Neural cell (in vitro differentiated cells): ENCODE measurements around the gene NDP. TPM values are rescaled to one million over a fixed set of nuclear protein-coding genes. Genes with fewer than 3 reads are reported as not detected.

Source experiments
- H2AFZ ChIP-seq: fragments of 200-600, 300-800 bp; sonication (generic), shearing (Covaris generic); 2 replicates; pipeline ENCODE4 v1.6.0; 2014; ENCODE audit warnings: low read depth, mild to moderate bottlenecking, antibody characterized with exemption, low read length, moderate library complexity
- H3F3A ChIP-seq: fragments of 200-600 bp; shearing (Covaris generic); 2 replicates; pipeline ENCODE4 v1.6.1; 2016; ENCODE audit warnings: mild to moderate bottlenecking, moderate library complexity, mixed read lengths, antibody characterized with exemption, low read length; ENCODE audit not compliant: insufficient read depth, poor library complexity, severe bottlenecking
- H3K27ac ChIP-seq: fragments of 200-600, 300-800 bp; sonication (generic), shearing (Covaris generic); 2 replicates; pipeline ENCODE4 v1.5.1; 2014; ENCODE audit warnings: mild to moderate bottlenecking, low read length, moderate library complexity
- H3K27me3 ChIP-seq: fragments of 300-800, 200-600 bp; sonication (generic), shearing (Covaris generic); 2 replicates; pipeline ENCODE4 v1.6.0; 2014; ENCODE audit warnings: mild to moderate bottlenecking, low read depth, low read length, moderate library complexity; ENCODE audit not compliant: insufficient read depth
- H3K36me3 ChIP-seq: fragments of 300-800, 200-600 bp; sonication (generic), shearing (Covaris generic); 2 replicates; pipeline ENCODE4 v1.5.1; 2014; ENCODE audit warnings: mild to moderate bottlenecking, antibody characterized with exemption, low read length, moderate library complexity; ENCODE audit not compliant: insufficient read depth
- H3K4me2 ChIP-seq: fragments of 300-800, 200-600 bp; sonication (generic), shearing (Covaris generic); 2 replicates; pipeline ENCODE4 v1.6.0; 2014; ENCODE audit warnings: mild to moderate bottlenecking, low read length
- H3K4me3 ChIP-seq: fragments of 300-800, 200-600 bp; sonication (generic), shearing (Covaris generic); 2 replicates; pipeline ENCODE4 v1.5.1; 2014; ENCODE audit warnings: mild to moderate bottlenecking, low read length, moderate library complexity
- H3K79me2 ChIP-seq: fragments of 200-600 bp; shearing (Covaris generic); replicated peaks from 2 replicates; pipeline ENCODE4 v1.6.0; 2014; ENCODE audit warnings: mild to moderate bottlenecking, low read length, moderate library complexity; ENCODE audit not compliant: insufficient read depth
- H3K9ac ChIP-seq: fragments of 300-800, 200-600 bp; sonication (generic), shearing (Covaris generic); 2 replicates; pipeline ENCODE4 v1.6.1; 2016; ENCODE audit warnings: mild to moderate bottlenecking, low read length, mixed read lengths
- H3K9me2 ChIP-seq: fragments of 200-600 bp; shearing (Covaris generic); 2 replicates; pipeline ENCODE4 v1.6.1; 2016; ENCODE audit warnings: mild to moderate bottlenecking, low read length, mixed read lengths; ENCODE audit not compliant: insufficient read depth
- H3K9me3 ChIP-seq: fragments of 200-600, 300-800 bp; sonication (generic), shearing (Covaris generic); 2 replicates; pipeline ENCODE4 v1.6.1; 2016; ENCODE audit warnings: mild to moderate bottlenecking, mixed run types, low read length, moderate library complexity, mixed read lengths
- H4K20me1 ChIP-seq: fragments of 200-600 bp; shearing (Covaris generic); 2 replicates; pipeline ENCODE4 v1.6.1; 2016; ENCODE audit warnings: mild to moderate bottlenecking, mixed run types; ENCODE audit not compliant: insufficient read depth
- EP300 ChIP-seq: fragments of 450-650 bp; conservative IDR thresholded peaks from 2 replicates; pipeline ENCODE4 v1.6.1; 2014; ENCODE audit warnings: antibody characterized with exemption, mild to moderate bottlenecking, moderate library complexity; ENCODE audit not compliant: poor library complexity, severe bottlenecking
- EZH2 ChIP-seq: fragments of 200-600, 300-800 bp; shearing (Covaris generic), sonication (generic); IDR thresholded peaks from 2 replicates; pipeline ENCODE4 v1.6.1; 2014; ENCODE audit warnings: antibody characterized with exemption, low read length, borderline replicate concordance, mild to moderate bottlenecking; ENCODE audit not compliant: insufficient read depth, poor library complexity, severe bottlenecking
- MXI1 ChIP-seq: fragments of 450-650 bp; conservative IDR thresholded peaks from 2 replicates; pipeline ENCODE4 v1.6.1; 2014; ENCODE audit warnings: antibody characterized with exemption, mild to moderate bottlenecking; ENCODE audit not compliant: poor library complexity, severe bottlenecking
- POLR2AphosphoS5 ChIP-seq: IDR thresholded peaks from 2 replicates; pipeline ENCODE4 v1.6.1; 2012
- RAD21 ChIP-seq: fragments of 450-650 bp; conservative IDR thresholded peaks from 2 replicates; pipeline ENCODE4 v1.6.1; 2014; ENCODE audit warnings: antibody characterized with exemption, mild to moderate bottlenecking, moderate library complexity
- SMC3 ChIP-seq: fragments of 450-650 bp; conservative IDR thresholded peaks from 2 replicates; pipeline ENCODE4 v1.6.1; 2014; ENCODE audit warnings: antibody characterized with exemption, mild to moderate bottlenecking, moderate library complexity; ENCODE audit not compliant: poor library complexity
- TAF1 ChIP-seq: IDR thresholded peaks from 2 replicates; pipeline ENCODE4 v1.6.1; 2012; ENCODE audit warnings: low read depth
- polyA plus RNA-seq: library from polyadenylated mRNA; depleted of rRNA; stranded (reverse); fragments of >200 nt; gene quantifications from 2 replicates; pipeline ENCODE4 v1.2.3, GENCODE V29; 2014
- TF ChIP-seq, protein P1 (sequence below): fragments of 450-650 bp; IDR thresholded peaks from 2 replicates; pipeline ENCODE4 v1.5.1; 2014; ENCODE audit warnings: antibody characterized with exemption, mild to moderate bottlenecking, moderate library complexity; ENCODE audit not compliant: poor library complexity, severe bottlenecking
- TF ChIP-seq, protein P2 (sequence below): IDR thresholded peaks from 2 replicates; pipeline ENCODE4 v1.6.1; 2012; ENCODE audit warnings: borderline replicate concordance

The NDP gene
- polyA plus RNA-seq, 1 donor from 2014 or later, result 34.1 TPM

DNA sequence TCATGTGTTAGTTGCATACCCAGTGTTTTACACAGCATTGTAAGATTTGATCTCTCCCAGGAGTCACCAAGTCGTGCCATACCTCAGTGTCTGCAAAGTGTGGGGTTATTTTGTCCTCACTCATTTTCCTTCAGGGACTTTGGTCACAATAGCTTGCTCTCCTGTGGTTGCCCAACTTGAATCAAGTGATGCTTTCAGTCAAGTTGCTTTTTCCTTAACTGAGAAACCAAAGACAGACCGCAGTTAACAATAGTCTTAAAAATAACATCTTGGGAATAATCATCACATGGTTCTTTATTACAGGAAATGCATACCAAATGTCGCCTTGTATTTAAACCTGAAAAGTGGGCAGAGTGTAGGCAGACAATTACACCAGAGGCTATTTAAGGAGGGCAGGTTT, 44.5 kb upstream of the NDP start:
- Histone ChIP-seq H3K27me3 (no peaks in the 10 kb centered on the region), H3K4me2 (no peak overlapping the region)
- TF ChIP-seq MXI1 (no peak), POLR2AphosphoS5 (no peak), EZH2 (no peak), SMC3 (no peak), TAF1 (no peak), RAD21 (no peak), EP300 (no peak)
- TF ChIP-seq, protein P1, sequence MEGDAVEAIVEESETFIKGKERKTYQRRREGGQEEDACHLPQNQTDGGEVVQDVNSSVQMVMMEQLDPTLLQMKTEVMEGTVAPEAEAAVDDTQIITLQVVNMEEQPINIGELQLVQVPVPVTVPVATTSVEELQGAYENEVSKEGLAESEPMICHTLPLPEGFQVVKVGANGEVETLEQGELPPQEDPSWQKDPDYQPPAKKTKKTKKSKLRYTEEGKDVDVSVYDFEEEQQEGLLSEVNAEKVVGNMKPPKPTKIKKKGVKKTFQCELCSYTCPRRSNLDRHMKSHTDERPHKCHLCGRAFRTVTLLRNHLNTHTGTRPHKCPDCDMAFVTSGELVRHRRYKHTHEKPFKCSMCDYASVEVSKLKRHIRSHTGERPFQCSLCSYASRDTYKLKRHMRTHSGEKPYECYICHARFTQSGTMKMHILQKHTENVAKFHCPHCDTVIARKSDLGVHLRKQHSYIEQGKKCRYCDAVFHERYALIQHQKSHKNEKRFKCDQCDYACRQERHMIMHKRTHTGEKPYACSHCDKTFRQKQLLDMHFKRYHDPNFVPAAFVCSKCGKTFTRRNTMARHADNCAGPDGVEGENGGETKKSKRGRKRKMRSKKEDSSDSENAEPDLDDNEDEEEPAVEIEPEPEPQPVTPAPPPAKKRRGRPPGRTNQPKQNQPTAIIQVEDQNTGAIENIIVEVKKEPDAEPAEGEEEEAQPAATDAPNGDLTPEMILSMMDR, result no peak
- TF ChIP-seq, protein P2, sequence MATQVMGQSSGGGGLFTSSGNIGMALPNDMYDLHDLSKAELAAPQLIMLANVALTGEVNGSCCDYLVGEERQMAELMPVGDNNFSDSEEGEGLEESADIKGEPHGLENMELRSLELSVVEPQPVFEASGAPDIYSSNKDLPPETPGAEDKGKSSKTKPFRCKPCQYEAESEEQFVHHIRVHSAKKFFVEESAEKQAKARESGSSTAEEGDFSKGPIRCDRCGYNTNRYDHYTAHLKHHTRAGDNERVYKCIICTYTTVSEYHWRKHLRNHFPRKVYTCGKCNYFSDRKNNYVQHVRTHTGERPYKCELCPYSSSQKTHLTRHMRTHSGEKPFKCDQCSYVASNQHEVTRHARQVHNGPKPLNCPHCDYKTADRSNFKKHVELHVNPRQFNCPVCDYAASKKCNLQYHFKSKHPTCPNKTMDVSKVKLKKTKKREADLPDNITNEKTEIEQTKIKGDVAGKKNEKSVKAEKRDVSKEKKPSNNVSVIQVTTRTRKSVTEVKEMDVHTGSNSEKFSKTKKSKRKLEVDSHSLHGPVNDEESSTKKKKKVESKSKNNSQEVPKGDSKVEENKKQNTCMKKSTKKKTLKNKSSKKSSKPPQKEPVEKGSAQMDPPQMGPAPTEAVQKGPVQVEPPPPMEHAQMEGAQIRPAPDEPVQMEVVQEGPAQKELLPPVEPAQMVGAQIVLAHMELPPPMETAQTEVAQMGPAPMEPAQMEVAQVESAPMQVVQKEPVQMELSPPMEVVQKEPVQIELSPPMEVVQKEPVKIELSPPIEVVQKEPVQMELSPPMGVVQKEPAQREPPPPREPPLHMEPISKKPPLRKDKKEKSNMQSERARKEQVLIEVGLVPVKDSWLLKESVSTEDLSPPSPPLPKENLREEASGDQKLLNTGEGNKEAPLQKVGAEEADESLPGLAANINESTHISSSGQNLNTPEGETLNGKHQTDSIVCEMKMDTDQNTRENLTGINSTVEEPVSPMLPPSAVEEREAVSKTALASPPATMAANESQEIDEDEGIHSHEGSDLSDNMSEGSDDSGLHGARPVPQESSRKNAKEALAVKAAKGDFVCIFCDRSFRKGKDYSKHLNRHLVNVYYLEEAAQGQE, result no peak

DNA sequence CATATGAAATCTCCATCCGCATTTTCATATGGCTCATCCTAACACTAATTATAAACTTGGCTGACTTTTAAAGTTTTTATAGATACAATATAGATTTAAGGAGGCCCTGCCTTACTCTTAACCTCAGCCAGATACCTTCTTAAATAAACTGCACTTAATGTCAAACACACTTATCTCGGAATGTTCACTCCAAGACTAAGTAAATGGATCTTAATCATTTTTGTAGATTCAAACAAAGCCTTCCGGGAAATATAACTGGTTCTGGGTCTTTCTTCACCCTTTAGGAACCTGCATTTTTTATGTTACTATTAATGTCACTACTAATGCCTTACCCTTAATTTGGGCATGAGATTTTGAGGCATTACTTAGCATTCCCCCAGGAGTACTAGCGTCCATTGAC, 43.7 kb upstream of the NDP start:
- TF ChIP-seq EZH2, result no peak
- TF ChIP-seq MXI1, result no peak
- TF ChIP-seq RAD21, result no peak
- no peak for TF ChIP-seq POLR2AphosphoS5
- TF ChIP-seq, protein P1, result no peak
- no peak for TF ChIP-seq EP300
- no peak for TF ChIP-seq SMC3
- no peak for TF ChIP-seq TAF1
- TF ChIP-seq, protein P2, result no peak

More for the DNA sequence above, 44.5 kb upstream of the NDP start:
- H2AFZ ChIP-seq, result no peak overlapping the region
- no peaks in the 10 kb centered on the region for H3K79me2 ChIP-seq
- H3K27ac ChIP-seq, result no peak overlapping the region
- no peak overlapping the region for H3K4me3 ChIP-seq
- H3K9ac ChIP-seq, result no peak overlapping the region
- H3K36me3 ChIP-seq, result no peaks in the 10 kb centered on the region
- H4K20me1 ChIP-seq, result no peaks in the 10 kb centered on the region
- H3K9me2 ChIP-seq, result no peaks in the 10 kb centered on the region
- no peaks in the 10 kb centered on the region for H3F3A ChIP-seq
- H3K9me3 ChIP-seq, result no peaks in the 10 kb centered on the region

More for the DNA sequence above, 43.7 kb upstream of the NDP start:
- no peak overlapping the region for H3K9ac ChIP-seq
- H3K27me3 ChIP-seq, result no peaks in the 10 kb centered on the region
- H3K9me2 ChIP-seq, result no peaks in the 10 kb centered on the region
- no peaks in the 10 kb centered on the region for H3K9me3 ChIP-seq
- no peak overlapping the region for H3K4me2 ChIP-seq
- H2AFZ ChIP-seq, result no peak overlapping the region
- no peak overlapping the region for H3K27ac ChIP-seq
- H3F3A ChIP-seq, result no peaks in the 10 kb centered on the region
- H3K36me3 ChIP-seq, result no peaks in the 10 kb centered on the region
- H3K79me2 ChIP-seq, result no peaks in the 10 kb centered on the region
- H3K4me3 ChIP-seq, result no peak overlapping the region
- H4K20me1 ChIP-seq, result no peaks in the 10 kb centered on the region
